SU-DHL-6 (cell line): ENCODE results near the gene CGN.

Source experiments
- H2AFZ ChIP-seq: fragments of 200-600 bp; sonication (generic); 2 replicates; pipeline ENCODE4 v1.6.1; 2014; ENCODE audit warnings: low read depth, mild to moderate bottlenecking, moderate library complexity, mixed read lengths, antibody characterized with exemption, low read length; ENCODE audit not compliant: severe bottlenecking
- H3F3A ChIP-seq: fragments of 200-600 bp; shearing (Covaris generic); 2 replicates; pipeline ENCODE4 v1.6.0; 2016; ENCODE audit warnings: antibody characterized with exemption, mild to moderate bottlenecking; ENCODE audit not compliant: insufficient read depth
- H3K27ac ChIP-seq: fragments of 200-600 bp; sonication (generic); 2 replicates; pipeline ENCODE4 v1.5.1; 2016; ENCODE audit warnings: low read depth, mild to moderate bottlenecking, low read length, moderate library complexity, mixed read lengths
- H3K27me3 ChIP-seq: fragments of 200-600 bp; sonication (generic), shearing (Covaris generic); 2 replicates; pipeline ENCODE4 v1.6.0; 2014; ENCODE audit warnings: mild to moderate bottlenecking, low read length
- H3K36me3 ChIP-seq: fragments of 200-600 bp; sonication (generic); 2 replicates; pipeline ENCODE4 v1.6.1; 2014; ENCODE audit warnings: mild to moderate bottlenecking, low read length, mixed read lengths
- H3K4me2 ChIP-seq: fragments of 300-600, 200-600 bp; shearing (Covaris generic), sonication (generic); 2 replicates; pipeline ENCODE4 v1.6.0; 2014; ENCODE audit warnings: low read length, low read depth, mild to moderate bottlenecking; ENCODE audit not compliant: poor library complexity, severe bottlenecking
- H3K4me3 ChIP-seq: fragments of 200-600 bp; sonication (generic); 2 replicates; pipeline ENCODE4 v1.5.1; 2014; ENCODE audit warnings: antibody characterized with exemption, low read length, mild to moderate bottlenecking, mixed read lengths; ENCODE audit not compliant: insufficient read depth, poor library complexity, severe bottlenecking
- H3K79me2 ChIP-seq: fragments of 200-600 bp; sonication (generic); 2 replicates; pipeline ENCODE4 v1.6.1; 2014; ENCODE audit warnings: mild to moderate bottlenecking, low read length, moderate library complexity; ENCODE audit not compliant: insufficient read depth
- H3K9ac ChIP-seq: fragments of 200-600 bp; sonication (generic); 2 replicates; pipeline ENCODE4 v1.7.0; 2014; ENCODE audit warnings: mild to moderate bottlenecking, low read length
- H3K9me2 ChIP-seq: fragments of 200-600 bp; sonication (generic); replicated peaks from 2 replicates; pipeline ENCODE4 v1.6.1; 2014; ENCODE audit warnings: low read length; ENCODE audit not compliant: insufficient read depth
- H3K9me3 ChIP-seq: fragments of 200-600 bp; sonication (generic); 2 replicates; pipeline ENCODE4 v1.6.1; 2014; ENCODE audit warnings: low read length, mixed read lengths; ENCODE audit not compliant: insufficient read depth
- H4K20me1 ChIP-seq: fragments of 200-600 bp; sonication (generic); 2 replicates; pipeline ENCODE4 v1.6.1; 2014; ENCODE audit warnings: low read depth, mild to moderate bottlenecking, antibody characterized with exemption, low read length, moderate library complexity, mixed read lengths
- CTCF ChIP-seq: fragments of 200-600 bp; sonication (generic); IDR thresholded peaks from one replicate; pipeline ENCODE4 v1.5.1; 2017; ENCODE audit warnings: antibody characterized with exemption, mild to moderate bottlenecking, low read length, moderate library complexity; ENCODE audit not compliant: insufficient read depth, poor library complexity, severe bottlenecking
- EZH2phosphoT487 ChIP-seq: fragments of 200-600 bp; sonication (generic), shearing (Covaris generic); conservative IDR thresholded peaks from 2 replicates; pipeline ENCODE4 v1.6.1; 2018; ENCODE audit warnings: mild to moderate bottlenecking, antibody characterized with exemption, low read length, moderate library complexity, mixed read lengths

The CGN gene

GRCh38 chr1:151513626-151514121 lies 2.5 kb downstream of the CGN start:
- Histone ChIP-seq H3K9ac (no peak overlapping the region), H3K9me3 (no peaks in the 10 kb centered on the region), H3K4me3 (no peak overlapping the region), H4K20me1 (no peaks in the 10 kb centered on the region), H3K79me2 (no peaks in the 10 kb centered on the region), H3K27ac (no peak overlapping the region), H3K27me3 (no peaks in the 10 kb centered on the region), H3F3A (peaks cover 6% of the 10 kb centered on the region; the same call in 1 of the 2 replicates), H3K4me2 (no peak overlapping the region), H3K9me2 (no peaks in the 10 kb centered on the region), H2AFZ (no peak overlapping the region), H3K36me3 (no peaks in the 10 kb centered on the region)
- no peak for TF ChIP-seq EZH2phosphoT487
- no peak for TF ChIP-seq CTCF

GRCh38 chr1:151514366-151514765 lies 3.2 kb downstream of the CGN start:
- no peak overlapping the region for H3K4me2 ChIP-seq
- H3K27me3 ChIP-seq: no peaks in the 10 kb centered on the region
- H3K79me2 ChIP-seq: no peaks in the 10 kb centered on the region
- no peak overlapping the region for H3K4me3 ChIP-seq
- no peaks in the 10 kb centered on the region for H3K9me2 ChIP-seq
- H2AFZ ChIP-seq: no peak overlapping the region
- TF ChIP-seq EZH2phosphoT487 (no peak), CTCF (no peak)
- no peaks in the 10 kb centered on the region for H3K9me3 ChIP-seq
- no peak overlapping the region for H3K9ac ChIP-seq
- H3F3A ChIP-seq: peaks cover 6% of the 10 kb centered on the region; the same call in 1 of the 2 replicates
- no peaks in the 10 kb centered on the region for H3K36me3 ChIP-seq
- no peak overlapping the region for H3K27ac ChIP-seq
- H4K20me1 ChIP-seq: no peaks in the 10 kb centered on the region

- Histone ChIP-seq H2AFZ (no peak overlapping the region), H3K9me2 (no peaks in the 10 kb centered on the region), H3K9ac (no peak overlapping the region), H3K4me3 (no peak overlapping the region), H3K27me3 (no peaks in the 10 kb centered on the region), H3K9me3 (no peaks in the 10 kb centered on the region), H4K20me1 (no peaks in the 10 kb centered on the region), H3K36me3 (no peaks in the 10 kb centered on the region), H3K27ac (no peak overlapping the region), H3F3A (peaks cover 6% of the 10 kb centered on the region; the same call in 1 of the 2 replicates), H3K79me2 (no peaks in the 10 kb centered on the region), H3K4me2 (no peak overlapping the region)
- TF ChIP-seq CTCF (no peak), EZH2phosphoT487 (no peak)
These were observed 4.1 kb downstream of the CGN start for GRCh38 chr1:151515265-151515664.
